H54 (cell line): ENCODE results near the gene BEGAIN.

Source experiments
- DNase-seq: peaks from one replicate; pipeline ENCODE4 v3.0.0; 2011; ENCODE audit warnings: low spot score, mixed read lengths; ENCODE audit not compliant: insufficient read length
- FAIRE-seq: peaks from 3 replicates; lab custom pipeline; 2011; peaks lifted over from hg19 to GRCh38; lab: Jason Lieb, UNC
- POLR2A ChIP-seq: IDR thresholded peaks from 2 replicates; pipeline ENCODE4 v1.6.1; 2011; ENCODE audit warnings: low read depth, mild to moderate bottlenecking, low read length

Gene BEGAIN

DNA sequence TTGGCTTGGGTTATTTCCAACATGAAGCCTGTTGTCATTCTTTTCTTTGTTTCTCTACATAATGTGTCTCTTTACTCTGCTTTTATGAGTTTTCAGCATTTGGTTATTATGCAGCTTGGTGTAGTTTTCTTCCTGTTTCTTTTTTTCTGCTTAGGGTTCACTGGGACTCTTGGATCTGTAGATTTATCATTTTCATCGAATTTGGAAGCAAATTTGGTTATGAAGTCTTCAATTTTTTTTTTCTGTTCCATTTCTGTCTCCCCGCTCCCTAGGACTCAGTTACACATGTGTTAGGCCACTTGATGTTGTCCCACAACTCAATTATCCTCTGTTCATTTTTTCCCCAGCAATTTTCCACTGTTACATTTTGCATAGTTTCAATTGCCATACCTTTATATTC lies 13.8 kb upstream of the BEGAIN start:
- no peak for FAIRE-seq
- DNase-seq: no peak
- TF ChIP-seq POLR2A: no peak

DNA sequence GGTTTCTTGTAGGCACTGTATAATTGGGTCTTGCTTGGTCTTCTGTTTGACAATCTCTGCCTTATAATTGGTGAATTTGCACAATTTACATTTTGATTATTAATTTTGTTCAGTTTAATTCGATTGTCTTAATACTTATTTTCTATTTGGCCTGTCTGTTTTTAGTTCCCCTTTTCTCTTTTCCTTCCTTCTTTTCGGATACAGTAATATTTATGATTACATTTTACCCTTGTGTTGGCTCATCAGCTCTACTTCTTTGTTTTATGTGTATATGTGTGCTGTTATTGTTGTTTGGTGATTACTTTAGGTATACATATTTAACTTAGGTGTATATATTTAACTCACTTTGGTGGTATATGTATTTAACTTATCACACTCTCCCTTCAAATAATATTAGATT lies 12.8 kb upstream of the BEGAIN start:
- DNase-seq (no peak), FAIRE-seq (no peak)
- TF ChIP-seq POLR2A: no peak

DNA sequence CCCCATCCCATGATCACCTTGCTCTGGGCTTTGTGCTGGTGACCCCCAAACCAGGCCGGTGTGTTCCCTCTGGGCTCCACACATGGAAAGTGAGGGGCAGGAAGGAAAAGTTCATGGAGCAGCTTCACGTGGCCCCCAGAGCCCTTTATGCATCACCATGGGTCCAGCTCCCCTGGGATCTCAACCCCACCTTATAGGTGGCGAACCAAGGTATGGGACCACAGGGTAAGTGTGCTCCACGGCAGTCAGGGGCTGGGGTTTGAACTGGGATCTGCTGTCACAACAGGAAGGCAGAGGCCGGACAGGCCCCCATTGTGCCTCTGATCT lies 7.4 kb upstream of the BEGAIN start:
- TF ChIP-seq POLR2A: no peak
- no peak for FAIRE-seq

GRCh38 chr14:100593751-100594624 lies 6.8 kb upstream of the BEGAIN start:
- DNase-seq (no peak), FAIRE-seq (no peak)
- TF ChIP-seq POLR2A: no peak

More for the DNA sequence above, 7.4 kb upstream of the BEGAIN start:
- no peak for DNase-seq

- DNase-seq (no peak), FAIRE-seq (no peak)
- no peak for TF ChIP-seq POLR2A
These were observed 5.8 kb upstream of the BEGAIN start for GRCh38 chr14:100592972-100593371.

DNA sequence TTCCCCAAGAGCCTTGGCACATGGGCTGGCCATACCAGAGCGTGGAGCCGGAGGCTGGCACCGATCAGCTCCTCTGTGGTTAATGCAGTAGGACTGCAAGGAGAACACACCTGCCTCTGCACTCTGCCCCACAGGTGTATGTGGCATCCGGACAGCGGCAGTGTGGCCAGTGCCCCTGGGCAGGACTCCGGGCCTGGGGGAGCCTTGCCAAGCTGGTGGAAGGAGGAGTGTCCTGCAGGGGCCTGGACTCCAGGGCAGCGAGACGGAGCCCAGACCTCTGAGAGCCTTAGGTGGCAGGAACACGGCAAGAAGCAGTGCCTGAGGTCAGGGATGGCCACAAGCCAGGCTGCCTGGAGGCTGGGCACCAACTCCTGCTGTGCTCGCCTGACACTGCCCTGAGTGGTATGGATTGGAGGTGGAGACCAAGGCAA lies 5.3 kb upstream of the BEGAIN start:
- TF ChIP-seq POLR2A: no peak
- DNase-seq: peak; percentile 60
- no peak for FAIRE-seq

- DNase-seq (no peak), FAIRE-seq (no peak)
- TF ChIP-seq POLR2A: no peak
These were observed 4.5 kb upstream of the BEGAIN start for GRCh38 chr14:100591453-100592371.

DNA sequence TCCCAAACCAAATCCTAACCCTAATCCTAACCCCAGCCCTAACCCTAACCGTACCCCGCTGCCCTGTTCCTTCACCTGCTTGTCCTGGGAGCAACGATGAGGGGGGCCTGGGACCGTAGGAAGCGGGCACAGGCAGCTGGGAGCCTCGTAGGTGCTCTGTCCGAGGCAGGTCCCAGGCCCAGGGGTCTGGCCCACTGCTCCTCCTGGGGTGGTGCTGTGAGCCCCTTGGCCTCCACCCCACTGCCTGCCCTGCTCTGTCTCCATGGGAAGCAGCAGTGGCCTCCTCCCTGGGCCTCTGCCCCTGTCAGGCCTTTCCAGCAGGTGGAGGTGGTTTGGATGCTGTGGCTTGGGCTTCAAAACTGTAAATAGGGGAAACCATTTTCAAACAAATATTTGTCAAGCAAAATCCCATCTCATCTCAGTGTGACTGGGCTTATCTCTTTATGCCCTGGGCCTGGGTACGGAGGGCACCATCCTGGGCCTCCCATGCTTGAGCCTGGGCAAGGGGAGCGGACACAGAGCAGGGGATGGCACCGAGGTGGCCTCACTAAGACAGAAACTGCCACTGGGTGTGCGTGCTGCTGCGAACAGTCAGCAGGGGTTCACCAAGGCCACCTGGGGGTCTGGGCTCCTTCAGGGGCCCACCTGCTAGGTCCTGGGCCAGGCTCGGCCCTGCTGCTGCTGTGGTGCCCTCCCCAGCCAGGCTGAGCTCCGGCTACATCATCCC lies 3.7 kb upstream of the BEGAIN start:
- DNase-seq: no peak
- no peak for TF ChIP-seq POLR2A
- no peak for FAIRE-seq

DNA sequence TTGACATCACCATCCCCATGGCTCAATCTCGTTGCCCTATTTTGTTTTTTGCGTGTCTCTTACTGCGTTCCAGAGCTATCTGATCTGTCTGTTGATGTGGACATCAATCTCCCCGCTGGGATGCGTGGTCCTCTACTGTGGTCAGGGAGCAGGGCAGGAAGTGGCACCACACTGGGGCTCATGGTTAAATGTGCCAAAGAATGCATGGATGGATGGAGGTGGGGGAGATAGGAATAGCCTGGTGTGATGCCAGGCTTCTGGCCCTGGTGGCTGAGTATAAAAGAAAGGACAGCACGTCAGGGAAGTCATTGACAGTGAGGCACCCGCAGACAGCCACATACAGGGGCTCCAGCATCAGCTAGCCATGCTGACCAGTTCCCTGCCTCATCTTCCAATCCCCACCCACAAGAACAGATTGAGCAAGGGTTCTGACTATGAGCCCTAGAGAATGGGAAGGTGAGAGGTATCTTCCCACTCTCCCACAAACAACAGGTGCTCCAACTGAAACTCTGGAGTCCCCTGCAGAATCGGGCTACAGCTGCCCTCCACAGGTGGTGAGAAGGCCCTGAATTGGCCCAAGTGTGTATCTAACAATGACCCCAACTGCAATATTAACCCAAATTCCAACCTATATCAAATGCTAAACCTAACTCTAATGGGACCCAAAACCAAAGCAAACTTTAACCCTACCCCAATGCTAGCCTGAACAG lies 2.7 kb upstream of the BEGAIN start:
- FAIRE-seq (no peak), DNase-seq (no peak)
- TF ChIP-seq POLR2A: no peak

GRCh38 chr14:100589071-100589759 lies 2.0 kb upstream of the BEGAIN start:
- no peak for TF ChIP-seq POLR2A
- DNase-seq (no peak), FAIRE-seq (no peak)

- FAIRE-seq (no peak), DNase-seq (no peak)
- TF ChIP-seq POLR2A: no peak
These were observed 1.5 kb upstream of the BEGAIN start for GRCh38 chr14:100588671-100589070.

DNA sequence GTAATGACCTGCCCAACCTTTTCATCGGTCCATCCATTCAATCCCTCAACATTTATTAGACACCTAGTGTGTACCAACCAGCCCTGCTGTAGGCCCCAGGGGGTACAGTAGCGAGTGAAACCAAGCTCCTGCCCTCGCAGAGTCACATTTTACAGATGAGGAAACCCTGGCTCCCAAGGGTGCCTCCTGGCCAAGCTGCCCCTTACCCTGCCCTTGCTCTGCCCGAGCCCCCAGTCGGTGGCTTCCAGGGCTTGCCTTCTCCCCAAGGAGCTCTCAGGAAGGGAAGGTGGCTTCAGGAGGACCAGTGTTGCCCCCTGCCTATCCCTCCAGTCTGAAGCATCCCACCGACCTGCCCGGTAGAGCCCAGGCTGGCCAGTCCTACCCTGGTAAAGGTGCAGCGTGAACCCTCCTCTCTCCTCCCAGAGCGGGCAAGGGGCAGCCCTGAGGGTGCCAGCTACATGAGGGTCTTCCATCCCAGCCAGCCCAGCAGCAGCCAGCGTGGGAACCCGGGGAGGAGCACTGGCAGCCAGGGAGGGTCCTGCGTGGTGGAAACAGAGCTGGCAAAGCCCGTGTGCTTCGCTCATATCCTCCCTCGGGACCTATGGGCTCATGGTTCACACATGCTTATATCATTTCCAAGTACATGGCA lies 670 bp upstream of the BEGAIN start:
- TF ChIP-seq POLR2A: no peak
- FAIRE-seq: no peak
- no peak for DNase-seq
